ENCODE measurements around the gene UPK3BL2.
"Not testable (repeated sequence)": the region's sequence is repeated elsewhere in the genome, so short reads cannot be mapped to it uniquely, and the experiment has no call there.

The UPK3BL2 gene

DNA sequence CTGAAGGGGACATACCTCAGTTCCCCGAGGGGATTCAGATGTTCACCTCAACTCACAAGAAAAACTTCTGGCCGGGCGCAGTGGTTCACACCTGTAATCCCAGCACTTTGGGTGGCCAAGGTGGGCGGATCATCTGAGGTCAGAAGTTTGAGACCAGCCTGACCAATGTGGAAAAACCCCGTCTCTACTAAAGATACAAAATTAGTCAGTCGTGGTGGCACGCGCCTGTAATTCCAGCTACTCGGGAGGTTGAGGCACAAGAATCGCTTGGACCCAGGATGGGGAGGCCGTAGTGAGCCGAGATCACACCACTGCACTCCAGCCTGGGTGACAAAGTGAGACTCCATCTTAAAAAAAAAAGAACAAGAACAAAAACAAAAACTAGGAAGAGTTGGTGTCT, 1.8 kb upstream of the UPK3BL2 start:
- not testable (repeated sequence) for H3K4me1 Mint-ChIP-seq (ENCODE audit: low read depth); H3K27me3 Mint-ChIP-seq (ENCODE audit: low read depth); H3K27ac Mint-ChIP-seq; DNase-seq (ENCODE audit: low spot score); H3K4me3 Mint-ChIP-seq; H3K36me3 Mint-ChIP-seq (ENCODE audit: low read depth); H3K9me3 Mint-ChIP-seq

- H3K36me3 Mint-ChIP-seq (ENCODE audit: low read depth); H3K4me1 Mint-ChIP-seq (ENCODE audit: low read depth); H3K9me3 Mint-ChIP-seq; H3K27me3 Mint-ChIP-seq (ENCODE audit: low read depth); H3K4me3 Mint-ChIP-seq; DNase-seq (ENCODE audit: low spot score); H3K27ac Mint-ChIP-seq: not testable (repeated sequence)
Observed at GRCh38 chr7:102544372-102544771, 876 bp upstream of the UPK3BL2 start.

- not testable (repeated sequence) for H3K36me3 Mint-ChIP-seq (ENCODE audit: low read depth); H3K4me1 Mint-ChIP-seq (ENCODE audit: low read depth); DNase-seq (ENCODE audit: low spot score); H3K4me3 Mint-ChIP-seq; H3K27ac Mint-ChIP-seq; H3K27me3 Mint-ChIP-seq (ENCODE audit: low read depth); H3K9me3 Mint-ChIP-seq
Observed at GRCh38 chr7:102542771-102543170, 725 bp downstream of the UPK3BL2 start.

GRCh38 chr7:102542083-102542482, 1.4 kb downstream of the UPK3BL2 start:
- DNase-seq (ENCODE audit: low spot score); H3K9me3 Mint-ChIP-seq; H3K4me1 Mint-ChIP-seq (ENCODE audit: low read depth); H3K4me3 Mint-ChIP-seq; H3K27ac Mint-ChIP-seq; H3K36me3 Mint-ChIP-seq (ENCODE audit: low read depth); H3K27me3 Mint-ChIP-seq (ENCODE audit: low read depth): not testable (repeated sequence)

GRCh38 chr7:102540604-102541003, 2.9 kb downstream of the UPK3BL2 start:
- H3K4me1 Mint-ChIP-seq (ENCODE audit: low read depth); H3K27ac Mint-ChIP-seq; H3K9me3 Mint-ChIP-seq: not testable (repeated sequence)

DNA sequence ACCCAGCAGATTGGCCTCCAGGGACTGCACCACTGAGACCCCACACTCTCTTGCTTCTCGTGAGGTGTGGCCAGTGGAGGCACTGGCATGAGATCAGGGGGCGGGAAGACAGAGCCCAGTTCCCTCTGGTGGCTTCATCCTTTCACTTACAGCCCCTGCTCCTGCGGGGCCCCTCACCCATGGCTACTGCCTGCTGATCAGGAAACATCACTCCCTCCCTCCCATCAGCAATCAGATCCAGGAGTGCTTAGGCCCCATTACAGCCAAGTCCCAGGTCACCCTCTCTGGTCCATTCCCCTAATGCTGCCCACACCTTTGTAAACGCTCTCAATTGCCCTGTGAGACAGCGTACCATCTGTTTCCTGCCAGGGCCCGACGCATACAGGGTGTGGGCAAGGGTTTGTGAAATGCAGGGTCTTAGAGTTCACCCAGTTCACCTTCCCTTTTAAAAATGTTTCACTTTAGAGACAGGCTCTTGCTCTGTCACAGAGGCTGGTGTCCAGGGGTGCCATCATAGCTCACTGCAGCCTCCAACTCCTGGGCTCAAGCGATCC, 8.4 kb downstream of the UPK3BL2 start:
- H3K36me3 Mint-ChIP-seq (ENCODE audit: low read depth) = not testable (repeated sequence)

More at GRCh38 chr7:102540604-102541003, 2.9 kb downstream of the UPK3BL2 start:
- DNase-seq (ENCODE audit: low spot score); H3K27me3 Mint-ChIP-seq (ENCODE audit: low read depth); H3K4me3 Mint-ChIP-seq; H3K36me3 Mint-ChIP-seq (ENCODE audit: low read depth): not testable (repeated sequence)

GRCh38 chr7:102532127-102532526, 11.4 kb downstream of the UPK3BL2 start:
- not testable (repeated sequence) for H3K36me3 Mint-ChIP-seq (ENCODE audit: low read depth); H3K9me3 Mint-ChIP-seq; H3K4me3 Mint-ChIP-seq; H3K27me3 Mint-ChIP-seq (ENCODE audit: low read depth); H3K27ac Mint-ChIP-seq; H3K4me1 Mint-ChIP-seq (ENCODE audit: low read depth); DNase-seq (ENCODE audit: low spot score)

More for the DNA sequence above, 8.4 kb downstream of the UPK3BL2 start:
- not testable (repeated sequence) for H3K27me3 Mint-ChIP-seq (ENCODE audit: low read depth); H3K4me3 Mint-ChIP-seq; DNase-seq (ENCODE audit: low spot score); H3K9me3 Mint-ChIP-seq; H3K4me1 Mint-ChIP-seq (ENCODE audit: low read depth); H3K27ac Mint-ChIP-seq

DNA sequence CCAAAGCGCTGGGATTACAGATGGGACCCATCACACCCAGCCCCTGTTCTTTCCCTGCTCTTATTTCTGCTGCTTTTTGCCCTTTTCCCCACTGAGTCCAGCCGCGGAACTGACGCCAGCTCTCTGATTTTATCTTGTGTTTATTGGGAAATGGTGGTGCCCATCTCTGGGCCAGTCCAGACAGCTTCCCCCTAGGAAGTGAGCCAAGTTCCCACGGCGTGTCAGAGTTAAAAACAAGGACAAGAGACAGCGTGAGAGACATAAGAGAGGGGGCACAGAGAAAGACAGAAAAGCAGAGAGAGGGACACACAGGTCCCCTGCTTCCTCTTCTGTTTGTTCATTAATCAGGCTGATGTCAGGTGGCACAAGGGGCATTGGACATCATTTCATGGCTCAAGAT, 11.9 kb downstream of the UPK3BL2 start:
- H3K4me1 Mint-ChIP-seq (ENCODE audit: low read depth); H3K9me3 Mint-ChIP-seq; H3K36me3 Mint-ChIP-seq (ENCODE audit: low read depth); DNase-seq (ENCODE audit: low spot score); H3K27ac Mint-ChIP-seq; H3K27me3 Mint-ChIP-seq (ENCODE audit: low read depth); H3K4me3 Mint-ChIP-seq: not testable (repeated sequence)

- not testable (repeated sequence) for H3K27ac Mint-ChIP-seq; H3K27me3 Mint-ChIP-seq (ENCODE audit: low read depth); H3K4me3 Mint-ChIP-seq; H3K9me3 Mint-ChIP-seq; DNase-seq (ENCODE audit: low spot score); H3K4me1 Mint-ChIP-seq (ENCODE audit: low read depth); H3K36me3 Mint-ChIP-seq (ENCODE audit: low read depth)
Observed at GRCh38 chr7:102527822-102528793, 15.4 kb downstream of the UPK3BL2 start.

- H3K4me1 Mint-ChIP-seq (ENCODE audit: low read depth); H3K27me3 Mint-ChIP-seq (ENCODE audit: low read depth); H3K9me3 Mint-ChIP-seq; H3K4me3 Mint-ChIP-seq; DNase-seq (ENCODE audit: low spot score); H3K36me3 Mint-ChIP-seq (ENCODE audit: low read depth); H3K27ac Mint-ChIP-seq: not testable (repeated sequence)
Observed at GRCh38 chr7:102527182-102527581, 16.3 kb downstream of the UPK3BL2 start.

DNA sequence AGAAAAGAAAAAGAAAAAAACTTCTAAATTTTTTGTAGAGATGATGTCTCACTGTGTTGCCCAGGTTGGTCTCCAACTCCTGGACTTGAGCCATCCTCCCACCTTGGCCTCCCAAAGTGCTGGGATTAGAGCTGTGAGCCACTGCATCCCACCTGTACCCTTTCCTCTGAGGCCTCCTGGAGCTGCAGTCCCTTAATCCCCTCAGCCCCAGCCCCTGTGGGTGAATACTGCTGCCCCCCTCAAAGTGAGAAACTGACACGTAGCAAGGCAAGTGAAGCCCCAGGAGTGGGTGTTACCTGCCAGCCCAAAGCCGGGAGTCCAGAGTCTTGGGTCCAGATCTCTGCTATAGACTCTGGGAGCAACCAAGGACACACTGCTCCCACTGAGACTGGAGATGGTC, 18.7 kb downstream of the UPK3BL2 start:
- H3K4me1 Mint-ChIP-seq (ENCODE audit: low read depth); H3K36me3 Mint-ChIP-seq (ENCODE audit: low read depth); H3K27ac Mint-ChIP-seq; H3K4me3 Mint-ChIP-seq; H3K9me3 Mint-ChIP-seq; H3K27me3 Mint-ChIP-seq (ENCODE audit: low read depth); DNase-seq (ENCODE audit: low spot score): not testable (repeated sequence)

- DNase-seq (ENCODE audit: low spot score); H3K27me3 Mint-ChIP-seq (ENCODE audit: low read depth); H3K4me3 Mint-ChIP-seq; H3K36me3 Mint-ChIP-seq (ENCODE audit: low read depth); H3K9me3 Mint-ChIP-seq; H3K27ac Mint-ChIP-seq; H3K4me1 Mint-ChIP-seq (ENCODE audit: low read depth): not testable (repeated sequence)
Observed at GRCh38 chr7:102520797-102521196, 22.7 kb downstream of the UPK3BL2 start.

DNA sequence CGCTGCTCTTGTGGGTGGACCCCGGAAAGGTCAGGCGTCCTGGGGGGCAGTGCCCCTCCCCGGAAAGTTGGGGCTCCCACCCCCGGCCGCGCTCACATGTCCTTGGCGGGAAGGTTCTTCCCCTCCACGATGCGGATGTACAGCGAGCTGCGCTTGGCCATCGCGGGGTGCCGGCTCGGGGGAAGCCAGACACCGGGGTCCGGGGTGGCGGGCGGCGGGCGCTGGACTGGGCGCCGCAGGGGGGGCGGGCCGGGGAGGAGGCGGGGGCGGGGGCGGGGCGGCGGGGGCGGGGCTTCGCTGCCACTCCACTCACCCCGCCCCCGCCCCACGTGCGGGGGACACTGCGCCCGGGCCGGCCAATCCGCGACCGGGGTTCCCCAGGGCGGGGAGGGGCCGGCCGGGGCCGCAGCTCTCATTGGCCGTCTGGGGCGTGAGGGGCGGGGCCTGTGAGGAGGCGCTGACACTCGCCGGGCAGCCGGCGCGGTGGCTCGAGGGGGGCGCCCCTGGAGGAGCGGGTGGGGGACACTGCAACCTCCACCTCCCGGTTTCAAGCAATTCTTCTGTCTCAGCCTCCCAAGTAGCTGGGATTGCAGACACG, 25.8 kb downstream of the UPK3BL2 start, which contains the start of gene RASA4B:
TSS of gene RASA4B (minus strand) at position 228 of the 598 bp plus-strand sequence. CDS start at position 161, 67 bp downstream.
- H3K4me1 Mint-ChIP-seq (ENCODE audit: low read depth); H3K27me3 Mint-ChIP-seq (ENCODE audit: low read depth); DNase-seq (ENCODE audit: low spot score); H3K36me3 Mint-ChIP-seq (ENCODE audit: low read depth); H3K27ac Mint-ChIP-seq; H3K9me3 Mint-ChIP-seq: not testable (repeated sequence)
- peak within 1 kb of the TSS; percentile 51 for H3K4me3 Mint-ChIP-seq

- H3K27ac Mint-ChIP-seq; H3K4me3 Mint-ChIP-seq; H3K4me1 Mint-ChIP-seq (ENCODE audit: low read depth); H3K9me3 Mint-ChIP-seq; DNase-seq (ENCODE audit: low spot score); H3K36me3 Mint-ChIP-seq (ENCODE audit: low read depth); H3K27me3 Mint-ChIP-seq (ENCODE audit: low read depth): not testable (repeated sequence)
Observed at GRCh38 chr7:102516951-102517350, 26.5 kb downstream of the UPK3BL2 start.

All from T-helper 2 cell treated with Interferon-gamma antibody and Interleukin-4, amounts not matched to agents 5 μg/mL and 100 μg/mL, for 36 hours (primary cell).